Left ventricle myocardium superior (tissue), 1 donor: ENCODE data around the gene PAAF1. TPM values are rescaled to one million over a fixed set of nuclear protein-coding genes. Genes with fewer than 3 reads are reported as not detected.

Source experiments
- total RNA-seq: library from RNA; stranded (reverse); fragmentation: NEBNext Ultra II Directional; extraction: Animal tissue kit (Norgen Biotek cat#: 25700); gene quantifications from one replicate; pipeline ENCODE4 v1.2.1, GENCODE V29; 2021
- donor health status: DM: no; HTN: yes; CAD: no; lungs with severe emphysema.

The PAAF1 gene
- total RNA-seq, 1 donor from 2014 or later = 13.7 TPM

Other genes starting within 250 kb of the PAAF1 start
- 6.1 TPM for gene PLEKHB1, start 230.4 kb upstream of the PAAF1 start, total RNA-seq
- 96.3 TPM for gene RAB6A, start 115.9 kb upstream of the PAAF1 start, total RNA-seq
- 44.7 TPM for gene MRPL48, start 89.1 kb upstream of the PAAF1 start, total RNA-seq
- 49.9 TPM for gene COA4, start 153 bp upstream of the PAAF1 start, total RNA-seq
- not detected for gene DNAJB13, start 74.0 kb downstream of the PAAF1 start, total RNA-seq
- 28.6 TPM for gene UCP2, start 105.8 kb downstream of the PAAF1 start, total RNA-seq
- gene UCP3, start 132.1 kb downstream of the PAAF1 start, total RNA-seq = 11.9 TPM